MM.1S (cell line): Measurements from ENCODE around the gene CORO2A.

Experiments used
- EZH2phosphoT487 ChIP-seq: fragments of 300-600 bp; sonication (generic); IDR thresholded peaks from 2 replicates; pipeline ENCODE4 v1.6.1; 2018; ENCODE audit warnings: antibody characterized with exemption, low read length
- TF ChIP-seq, protein P1 (sequence below): fragments of 300-600 bp; sonication (generic); IDR thresholded peaks from 2 replicates; pipeline ENCODE4 v1.5.1; 2016; ENCODE audit warnings: antibody characterized with exemption, low read length, mixed read lengths

DNA sequence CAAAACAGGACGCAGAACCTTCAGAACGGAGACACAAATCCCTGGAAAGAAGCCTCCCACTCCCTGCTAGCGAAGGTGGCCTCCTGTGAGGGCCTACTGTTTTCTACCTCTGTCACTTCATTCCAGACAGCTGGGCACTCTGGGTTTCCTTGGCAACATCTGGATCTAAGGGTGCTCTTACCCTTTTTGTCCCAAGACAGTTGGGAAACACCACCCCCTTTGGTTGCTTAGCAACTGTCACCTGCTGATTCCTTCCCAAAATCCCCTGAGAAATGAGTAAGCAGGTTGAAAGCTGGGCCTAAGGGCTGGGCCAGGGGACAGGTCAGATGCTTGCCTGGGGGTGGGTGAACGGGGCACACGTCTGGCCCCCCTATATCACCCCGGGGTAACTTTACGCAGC lies 106.5 kb downstream of the CORO2A start:
- TF ChIP-seq, protein P1, sequence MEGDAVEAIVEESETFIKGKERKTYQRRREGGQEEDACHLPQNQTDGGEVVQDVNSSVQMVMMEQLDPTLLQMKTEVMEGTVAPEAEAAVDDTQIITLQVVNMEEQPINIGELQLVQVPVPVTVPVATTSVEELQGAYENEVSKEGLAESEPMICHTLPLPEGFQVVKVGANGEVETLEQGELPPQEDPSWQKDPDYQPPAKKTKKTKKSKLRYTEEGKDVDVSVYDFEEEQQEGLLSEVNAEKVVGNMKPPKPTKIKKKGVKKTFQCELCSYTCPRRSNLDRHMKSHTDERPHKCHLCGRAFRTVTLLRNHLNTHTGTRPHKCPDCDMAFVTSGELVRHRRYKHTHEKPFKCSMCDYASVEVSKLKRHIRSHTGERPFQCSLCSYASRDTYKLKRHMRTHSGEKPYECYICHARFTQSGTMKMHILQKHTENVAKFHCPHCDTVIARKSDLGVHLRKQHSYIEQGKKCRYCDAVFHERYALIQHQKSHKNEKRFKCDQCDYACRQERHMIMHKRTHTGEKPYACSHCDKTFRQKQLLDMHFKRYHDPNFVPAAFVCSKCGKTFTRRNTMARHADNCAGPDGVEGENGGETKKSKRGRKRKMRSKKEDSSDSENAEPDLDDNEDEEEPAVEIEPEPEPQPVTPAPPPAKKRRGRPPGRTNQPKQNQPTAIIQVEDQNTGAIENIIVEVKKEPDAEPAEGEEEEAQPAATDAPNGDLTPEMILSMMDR = no peak
- TF ChIP-seq EZH2phosphoT487 = no peak
